WTC11 (cell line): ENCODE measurements around the gene CNIH3. TPM values are rescaled to one million over a fixed set of nuclear protein-coding genes. Genes with fewer than 3 reads are reported as not detected.

Experiments used
- ATAC-seq: fragments of 200-7000 bp; cut with Tn5 transposase; 2 replicates; pipeline ENCODE4 v1.10.0; 2021; ENCODE audit warnings: mild to moderate bottlenecking, moderate library complexity
- CTCF ChIA-PET: fragments of 300-600 bp; sonication (Branson Sonifier 250); formaldehyde crosslinking; loops from one replicate; lab custom pipeline; 2021; ENCODE audit warnings: antibody characterized with exemption; lab: Charles Lee
- POLR2A ChIA-PET: fragments of 350-600 bp; sonication (Branson Sonifier 250); formaldehyde crosslinking; loops from one replicate; lab custom pipeline; 2021; ENCODE audit warnings: antibody characterized with exemption; lab: Charles Lee
- DNase-seq: peaks from one replicate; pipeline ENCODE4 v3.0.0; 2021; ENCODE audit warnings: low spot score
- H3K27ac Mint-ChIP-seq: 2 replicates; pipeline ENCODE4 v1.8.0; 2021; ENCODE audit warnings: mixed read lengths
- H3K27me3 Mint-ChIP-seq: 2 replicates; pipeline ENCODE4 v1.8.0; 2021; ENCODE audit warnings: low read depth, mild to moderate bottlenecking, moderate library complexity, mixed read lengths
- H3K36me3 Mint-ChIP-seq: 2 replicates; pipeline ENCODE4 v1.8.0; 2021; ENCODE audit warnings: mixed read lengths
- H3K4me1 Mint-ChIP-seq: 2 replicates; pipeline ENCODE4 v1.8.0; 2022; ENCODE audit warnings: mixed read lengths
- H3K4me3 Mint-ChIP-seq: 2 replicates; pipeline ENCODE4 v1.8.0; 2021; ENCODE audit warnings: mild to moderate bottlenecking, moderate library complexity, mixed read lengths
- H3K9me3 Mint-ChIP-seq: 2 replicates; pipeline ENCODE4 v1.8.0; 2021; ENCODE audit warnings: mixed read lengths
- ATF1 ChIP-seq: sonication (generic); formaldehyde crosslinking; IDR thresholded peaks from 2 replicates; pipeline ENCODE4 v1.8.1; 2023; ENCODE audit warnings: mild to moderate bottlenecking, moderate library complexity, missing genetic modification reagents
- CBFB ChIP-seq: sonication (generic); formaldehyde crosslinking; IDR thresholded peaks from 2 replicates; pipeline ENCODE4 v1.8.1; 2022; ENCODE audit warnings: mild to moderate bottlenecking, low read depth, missing genetic modification reagents
- CREB1 ChIP-seq: sonication (generic); formaldehyde crosslinking; IDR thresholded peaks from 2 replicates; pipeline ENCODE4 v1.8.0; 2023; ENCODE audit warnings: mild to moderate bottlenecking, missing genetic modification reagents
- ETV6 ChIP-seq: sonication (generic); formaldehyde crosslinking; IDR thresholded peaks from 2 replicates; pipeline ENCODE4 v1.8.1; 2022; ENCODE audit warnings: mild to moderate bottlenecking, missing genetic modification reagents
- FOXP1 ChIP-seq: sonication (generic); formaldehyde crosslinking; IDR thresholded peaks from 2 replicates; pipeline ENCODE4 v1.8.0; 2022; ENCODE audit warnings: missing genetic modification reagents, mild to moderate bottlenecking, moderate library complexity, borderline replicate concordance
- GTF2I ChIP-seq: fragments of 250-450 bp; sonication (Bioruptor Pico); conservative IDR thresholded peaks from 2 replicates; pipeline ENCODE4 v1.4.0; 2021; ENCODE audit warnings: mild to moderate bottlenecking
- JAZF1 ChIP-seq: fragments of 250-450 bp; sonication (Bioruptor Pico); IDR thresholded peaks from 2 replicates; pipeline ENCODE4 v1.9.0; 2021; ENCODE audit warnings: moderate library complexity, mild to moderate bottlenecking, inconsistent platforms
- MYBL2 ChIP-seq: sonication (generic); formaldehyde crosslinking; IDR thresholded peaks from 2 replicates; pipeline ENCODE4 v1.8.1; 2023; ENCODE audit warnings: mild to moderate bottlenecking, moderate library complexity, missing genetic modification reagents
- NFE2L1 ChIP-seq: sonication (generic); formaldehyde crosslinking; IDR thresholded peaks from 2 replicates; pipeline ENCODE4 v1.8.1; 2023; ENCODE audit warnings: missing genetic modification reagents
- RELA ChIP-seq: sonication (generic); formaldehyde crosslinking; IDR thresholded peaks from 2 replicates; pipeline ENCODE4 v1.8.1; 2022; ENCODE audit warnings: missing genetic modification reagents, mild to moderate bottlenecking, borderline replicate concordance
- SOX15 ChIP-seq: fragments of 250-450 bp; sonication (Bioruptor Pico); IDR thresholded peaks from 2 replicates; pipeline ENCODE4 v1.9.0; 2021; ENCODE audit warnings: mild to moderate bottlenecking
- SP1 ChIP-seq: sonication (generic); formaldehyde crosslinking; conservative IDR thresholded peaks from 2 replicates; pipeline ENCODE4 v1.8.1; 2022; ENCODE audit warnings: missing genetic modification reagents
- TEAD4 ChIP-seq: sonication (generic); formaldehyde crosslinking; IDR thresholded peaks from 2 replicates; pipeline ENCODE4 v1.8.0; 2022; ENCODE audit warnings: mild to moderate bottlenecking, missing genetic modification reagents
- ZBTB21 ChIP-seq: sonication (generic); formaldehyde crosslinking; IDR thresholded peaks from 2 replicates; pipeline ENCODE4 v1.8.1; 2023; ENCODE audit warnings: mild to moderate bottlenecking, missing genetic modification reagents, borderline replicate concordance
- ZNF396 ChIP-seq: fragments of 250-450 bp; sonication (Bioruptor Pico); IDR thresholded peaks from 2 replicates; pipeline ENCODE4 v1.8.0; 2021; ENCODE audit warnings: mild to moderate bottlenecking, moderate library complexity, borderline replicate concordance
- ZNF423 ChIP-seq: fragments of 250-450 bp; sonication (Bioruptor Pico); IDR thresholded peaks from 2 replicates; pipeline ENCODE4 v2.1.2; 2022; ENCODE audit warnings: mild to moderate bottlenecking, moderate library complexity
- ZNF671 ChIP-seq: fragments of 250-450 bp; sonication (Bioruptor Pico); IDR thresholded peaks from 2 replicates; pipeline ENCODE4 v1.8.0; 2021; ENCODE audit warnings: mild to moderate bottlenecking
- total RNA-seq: library from RNA; stranded (reverse); gene quantifications from 3 replicates; pipeline ENCODE4 v1.2.3, GENCODE V29; 2021
- TF ChIP-seq, protein P1 (sequence below): sonication (generic); formaldehyde crosslinking; conservative IDR thresholded peaks from 2 replicates; pipeline ENCODE4 v1.8.1; 2022; ENCODE audit warnings: mild to moderate bottlenecking, missing genetic modification reagents
- TF ChIP-seq, protein P2 (sequence below): sonication (generic); formaldehyde crosslinking; IDR thresholded peaks from 2 replicates; pipeline ENCODE4 v1.8.0; 2022; ENCODE audit warnings: missing genetic modification reagents
- TF ChIP-seq, protein P3 (sequence below): sonication (generic); formaldehyde crosslinking; IDR thresholded peaks from 2 replicates; pipeline ENCODE4 v1.8.1; 2022; ENCODE audit warnings: mild to moderate bottlenecking, missing genetic modification reagents, moderate library complexity, borderline replicate concordance
- TF ChIP-seq, protein P4 (sequence below): sonication (generic); formaldehyde crosslinking; IDR thresholded peaks from 2 replicates; pipeline ENCODE4 v1.8.1; 2023; ENCODE audit warnings: mild to moderate bottlenecking, missing genetic modification reagents, moderate library complexity
- TF ChIP-seq, protein P5 (sequence below): fragments of 250-450 bp; sonication (Bioruptor Pico); IDR thresholded peaks from 2 replicates; pipeline ENCODE4 v1.8.0; 2021; ENCODE audit warnings: mild to moderate bottlenecking
- TF ChIP-seq, protein P6 (sequence below): sonication (generic); formaldehyde crosslinking; IDR thresholded peaks from 2 replicates; pipeline ENCODE4 v1.8.0; 2023; ENCODE audit warnings: missing genetic modification reagents, mild to moderate bottlenecking, borderline replicate concordance

CNIH3 gene
- total RNA-seq, 1 experiment from 2014 or later = 8.1 TPM

DNA sequence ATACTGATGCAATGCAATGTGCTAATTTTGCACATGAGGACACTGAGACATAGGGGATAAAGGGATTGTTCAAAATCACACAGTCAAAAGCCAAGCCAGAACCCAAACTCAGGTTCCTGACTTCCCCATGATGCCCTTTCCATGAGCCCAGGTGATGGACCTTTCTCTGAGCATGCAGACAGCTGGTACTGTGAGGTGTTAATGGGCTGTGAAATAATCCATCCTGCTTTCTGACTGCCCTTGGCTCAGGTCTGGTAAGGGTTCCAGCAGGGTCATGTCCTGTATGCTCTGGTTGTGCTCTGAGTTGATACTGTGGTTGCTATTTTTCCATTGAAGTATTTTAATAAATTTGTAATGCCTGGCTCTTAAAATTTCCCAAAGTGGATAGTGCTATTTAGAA lies 50.0 kb downstream of the CNIH3 start:
- no peak for ATAC-seq
- DNase-seq = no peak
- TF ChIP-seq RELA = no peak
- no peak for TF ChIP-seq FOXP1
- no peak for TF ChIP-seq SP1 (CRISPR knock-in tag)
- no peak for TF ChIP-seq TEAD4
- TF ChIP-seq ZBTB21 (CRISPR knock-in tag) = no peak
- TF ChIP-seq GTF2I = no peak
- H3K36me3 Mint-ChIP-seq = peaks cover 3% of the 10 kb centered on the region; the same call in 1 of the 2 replicates
- H3K9me3 Mint-ChIP-seq = peaks cover 5% of the 10 kb centered on the region
- H3K27ac Mint-ChIP-seq = no peak overlapping the region
- ChIA-PET CTCF (no interaction called here), POLR2A (no interaction called here)
- H3K4me3 Mint-ChIP-seq = no peak overlapping the region
- no peaks in the 10 kb centered on the region for H3K27me3 Mint-ChIP-seq
- H3K4me1 Mint-ChIP-seq = no peaks in the 10 kb centered on the region

DNA sequence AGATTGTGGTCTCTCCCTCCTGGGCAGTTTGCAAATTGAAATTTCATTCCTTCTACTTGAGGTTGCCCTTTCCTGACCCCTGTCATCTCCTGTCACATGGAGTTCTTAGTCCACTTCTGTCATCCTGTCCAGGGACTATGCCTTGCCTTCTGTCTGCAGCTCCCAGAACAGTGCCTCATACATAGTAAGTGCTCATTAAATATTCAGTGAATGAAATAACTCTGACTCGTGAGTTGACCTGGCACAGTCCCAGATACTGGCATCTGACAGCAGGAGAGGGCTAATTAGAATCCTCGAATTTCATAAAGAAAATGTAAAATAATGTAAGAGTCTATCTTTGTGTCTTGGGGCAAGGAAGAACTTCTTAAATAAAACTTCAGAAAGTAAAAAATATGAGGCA lies 50.8 kb downstream of the CNIH3 start:
- no peak overlapping the region for H3K4me3 Mint-ChIP-seq
- H3K36me3 Mint-ChIP-seq = peaks cover 3% of the 10 kb centered on the region; the same call in 1 of the 2 replicates
- no peaks in the 10 kb centered on the region for H3K27me3 Mint-ChIP-seq
- no peak for DNase-seq
- peaks cover 5% of the 10 kb centered on the region for H3K9me3 Mint-ChIP-seq
- TF ChIP-seq, protein P1, sequence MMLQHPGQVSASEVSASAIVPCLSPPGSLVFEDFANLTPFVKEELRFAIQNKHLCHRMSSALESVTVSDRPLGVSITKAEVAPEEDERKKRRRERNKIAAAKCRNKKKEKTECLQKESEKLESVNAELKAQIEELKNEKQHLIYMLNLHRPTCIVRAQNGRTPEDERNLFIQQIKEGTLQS = no peak
- no peak for TF ChIP-seq ZBTB21 (CRISPR knock-in tag)
- no peak for ATAC-seq
- ChIA-PET POLR2A (no interaction called here), CTCF (no interaction called here)
- no peak overlapping the region for H3K27ac Mint-ChIP-seq
- H3K4me1 Mint-ChIP-seq = no peaks in the 10 kb centered on the region

DNA sequence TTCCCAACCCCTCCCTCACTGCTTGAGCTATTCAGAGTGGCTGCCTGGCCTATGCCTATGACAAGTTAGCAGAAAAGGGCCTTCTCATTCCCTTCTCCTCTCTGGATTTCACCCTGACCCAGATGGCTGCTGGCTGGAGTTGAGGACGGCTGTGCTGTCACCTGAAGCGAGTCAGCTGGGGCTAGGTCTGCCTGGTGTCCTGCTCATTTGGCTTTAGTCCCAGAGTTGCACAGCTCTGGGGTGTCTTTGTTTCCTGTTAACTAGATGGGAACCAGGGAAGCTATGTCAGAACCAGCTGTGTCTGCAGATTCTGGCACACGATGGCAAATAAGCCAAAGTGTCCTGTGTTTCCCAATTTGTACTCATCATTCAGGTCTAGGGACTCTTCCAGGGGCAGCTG lies 52.9 kb downstream of the CNIH3 start:
- DNase-seq = no peak
- Mint-ChIP-seq H3K4me3 (no peak overlapping the region), H3K36me3 (peaks cover 3% of the 10 kb centered on the region; the same call in 1 of the 2 replicates), H3K9me3 (peaks cover 5% of the 10 kb centered on the region), H3K27ac (no peak overlapping the region), H3K27me3 (no peaks in the 10 kb centered on the region), H3K4me1 (peaks cover 6% of the 10 kb centered on the region)
- ChIA-PET CTCF (interaction anchor here (1.1 kb wide), 1 partner anchor 24 kb away, joined by 3 read pairs; no protein-coding TSS in a partner anchor), POLR2A (no interaction called here)
- no peak for ATAC-seq
- TF ChIP-seq ZNF396 (CRISPR knock-in tag) = no peak
- no peak for TF ChIP-seq ZNF671 (CRISPR knock-in tag)
- TF ChIP-seq, protein P2, sequence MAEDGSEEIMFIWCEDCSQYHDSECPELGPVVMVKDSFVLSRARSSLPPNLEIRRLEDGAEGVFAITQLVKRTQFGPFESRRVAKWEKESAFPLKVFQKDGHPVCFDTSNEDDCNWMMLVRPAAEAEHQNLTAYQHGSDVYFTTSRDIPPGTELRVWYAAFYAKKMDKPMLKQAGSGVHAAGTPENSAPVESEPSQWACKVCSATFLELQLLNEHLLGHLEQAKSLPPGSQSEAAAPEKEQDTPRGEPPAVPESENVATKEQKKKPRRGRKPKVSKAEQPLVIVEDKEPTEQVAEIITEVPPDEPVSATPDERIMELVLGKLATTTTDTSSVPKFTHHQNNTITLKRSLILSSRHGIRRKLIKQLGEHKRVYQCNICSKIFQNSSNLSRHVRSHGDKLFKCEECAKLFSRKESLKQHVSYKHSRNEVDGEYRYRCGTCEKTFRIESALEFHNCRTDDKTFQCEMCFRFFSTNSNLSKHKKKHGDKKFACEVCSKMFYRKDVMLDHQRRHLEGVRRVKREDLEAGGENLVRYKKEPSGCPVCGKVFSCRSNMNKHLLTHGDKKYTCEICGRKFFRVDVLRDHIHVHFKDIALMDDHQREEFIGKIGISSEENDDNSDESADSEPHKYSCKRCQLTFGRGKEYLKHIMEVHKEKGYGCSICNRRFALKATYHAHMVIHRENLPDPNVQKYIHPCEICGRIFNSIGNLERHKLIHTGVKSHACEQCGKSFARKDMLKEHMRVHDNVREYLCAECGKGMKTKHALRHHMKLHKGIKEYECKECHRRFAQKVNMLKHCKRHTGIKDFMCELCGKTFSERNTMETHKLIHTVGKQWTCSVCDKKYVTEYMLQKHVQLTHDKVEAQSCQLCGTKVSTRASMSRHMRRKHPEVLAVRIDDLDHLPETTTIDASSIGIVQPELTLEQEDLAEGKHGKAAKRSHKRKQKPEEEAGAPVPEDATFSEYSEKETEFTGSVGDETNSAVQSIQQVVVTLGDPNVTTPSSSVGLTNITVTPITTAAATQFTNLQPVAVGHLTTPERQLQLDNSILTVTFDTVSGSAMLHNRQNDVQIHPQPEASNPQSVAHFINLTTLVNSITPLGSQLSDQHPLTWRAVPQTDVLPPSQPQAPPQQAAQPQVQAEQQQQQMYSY (CRISPR knock-in tag) = no peak
- TF ChIP-seq, protein P3, sequence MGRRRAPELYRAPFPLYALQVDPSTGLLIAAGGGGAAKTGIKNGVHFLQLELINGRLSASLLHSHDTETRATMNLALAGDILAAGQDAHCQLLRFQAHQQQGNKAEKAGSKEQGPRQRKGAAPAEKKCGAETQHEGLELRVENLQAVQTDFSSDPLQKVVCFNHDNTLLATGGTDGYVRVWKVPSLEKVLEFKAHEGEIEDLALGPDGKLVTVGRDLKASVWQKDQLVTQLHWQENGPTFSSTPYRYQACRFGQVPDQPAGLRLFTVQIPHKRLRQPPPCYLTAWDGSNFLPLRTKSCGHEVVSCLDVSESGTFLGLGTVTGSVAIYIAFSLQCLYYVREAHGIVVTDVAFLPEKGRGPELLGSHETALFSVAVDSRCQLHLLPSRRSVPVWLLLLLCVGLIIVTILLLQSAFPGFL (CRISPR knock-in tag) = no peak
- TF ChIP-seq, protein P4, sequence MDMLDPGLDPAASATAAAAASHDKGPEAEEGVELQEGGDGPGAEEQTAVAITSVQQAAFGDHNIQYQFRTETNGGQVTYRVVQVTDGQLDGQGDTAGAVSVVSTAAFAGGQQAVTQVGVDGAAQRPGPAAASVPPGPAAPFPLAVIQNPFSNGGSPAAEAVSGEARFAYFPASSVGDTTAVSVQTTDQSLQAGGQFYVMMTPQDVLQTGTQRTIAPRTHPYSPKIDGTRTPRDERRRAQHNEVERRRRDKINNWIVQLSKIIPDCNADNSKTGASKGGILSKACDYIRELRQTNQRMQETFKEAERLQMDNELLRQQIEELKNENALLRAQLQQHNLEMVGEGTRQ (CRISPR knock-in tag) = no peak
- TF ChIP-seq, protein P5, sequence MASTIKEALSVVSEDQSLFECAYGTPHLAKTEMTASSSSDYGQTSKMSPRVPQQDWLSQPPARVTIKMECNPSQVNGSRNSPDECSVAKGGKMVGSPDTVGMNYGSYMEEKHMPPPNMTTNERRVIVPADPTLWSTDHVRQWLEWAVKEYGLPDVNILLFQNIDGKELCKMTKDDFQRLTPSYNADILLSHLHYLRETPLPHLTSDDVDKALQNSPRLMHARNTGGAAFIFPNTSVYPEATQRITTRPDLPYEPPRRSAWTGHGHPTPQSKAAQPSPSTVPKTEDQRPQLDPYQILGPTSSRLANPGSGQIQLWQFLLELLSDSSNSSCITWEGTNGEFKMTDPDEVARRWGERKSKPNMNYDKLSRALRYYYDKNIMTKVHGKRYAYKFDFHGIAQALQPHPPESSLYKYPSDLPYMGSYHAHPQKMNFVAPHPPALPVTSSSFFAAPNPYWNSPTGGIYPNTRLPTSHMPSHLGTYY (CRISPR knock-in tag) = no peak
- TF ChIP-seq JAZF1 (CRISPR knock-in tag) = no peak
- TF ChIP-seq SP1 (CRISPR knock-in tag) = no peak
- no peak for TF ChIP-seq NFE2L1 (CRISPR knock-in tag)
- TF ChIP-seq ETV6 (CRISPR knock-in tag) = no peak
- TF ChIP-seq CREB1 (CRISPR knock-in tag) = no peak
- TF ChIP-seq ATF1 (CRISPR knock-in tag) = no peak
- TF ChIP-seq SOX15 (CRISPR knock-in tag) = no peak
- TF ChIP-seq GTF2I = no peak
- TF ChIP-seq, protein P6, sequence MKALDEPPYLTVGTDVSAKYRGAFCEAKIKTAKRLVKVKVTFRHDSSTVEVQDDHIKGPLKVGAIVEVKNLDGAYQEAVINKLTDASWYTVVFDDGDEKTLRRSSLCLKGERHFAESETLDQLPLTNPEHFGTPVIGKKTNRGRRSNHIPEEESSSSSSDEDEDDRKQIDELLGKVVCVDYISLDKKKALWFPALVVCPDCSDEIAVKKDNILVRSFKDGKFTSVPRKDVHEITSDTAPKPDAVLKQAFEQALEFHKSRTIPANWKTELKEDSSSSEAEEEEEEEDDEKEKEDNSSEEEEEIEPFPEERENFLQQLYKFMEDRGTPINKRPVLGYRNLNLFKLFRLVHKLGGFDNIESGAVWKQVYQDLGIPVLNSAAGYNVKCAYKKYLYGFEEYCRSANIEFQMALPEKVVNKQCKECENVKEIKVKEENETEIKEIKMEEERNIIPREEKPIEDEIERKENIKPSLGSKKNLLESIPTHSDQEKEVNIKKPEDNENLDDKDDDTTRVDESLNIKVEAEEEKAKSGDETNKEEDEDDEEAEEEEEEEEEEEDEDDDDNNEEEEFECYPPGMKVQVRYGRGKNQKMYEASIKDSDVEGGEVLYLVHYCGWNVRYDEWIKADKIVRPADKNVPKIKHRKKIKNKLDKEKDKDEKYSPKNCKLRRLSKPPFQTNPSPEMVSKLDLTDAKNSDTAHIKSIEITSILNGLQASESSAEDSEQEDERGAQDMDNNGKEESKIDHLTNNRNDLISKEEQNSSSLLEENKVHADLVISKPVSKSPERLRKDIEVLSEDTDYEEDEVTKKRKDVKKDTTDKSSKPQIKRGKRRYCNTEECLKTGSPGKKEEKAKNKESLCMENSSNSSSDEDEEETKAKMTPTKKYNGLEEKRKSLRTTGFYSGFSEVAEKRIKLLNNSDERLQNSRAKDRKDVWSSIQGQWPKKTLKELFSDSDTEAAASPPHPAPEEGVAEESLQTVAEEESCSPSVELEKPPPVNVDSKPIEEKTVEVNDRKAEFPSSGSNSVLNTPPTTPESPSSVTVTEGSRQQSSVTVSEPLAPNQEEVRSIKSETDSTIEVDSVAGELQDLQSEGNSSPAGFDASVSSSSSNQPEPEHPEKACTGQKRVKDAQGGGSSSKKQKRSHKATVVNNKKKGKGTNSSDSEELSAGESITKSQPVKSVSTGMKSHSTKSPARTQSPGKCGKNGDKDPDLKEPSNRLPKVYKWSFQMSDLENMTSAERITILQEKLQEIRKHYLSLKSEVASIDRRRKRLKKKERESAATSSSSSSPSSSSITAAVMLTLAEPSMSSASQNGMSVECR (CRISPR knock-in tag) = no peak
- no peak for TF ChIP-seq ZNF423
- TF ChIP-seq MYBL2 (CRISPR knock-in tag) = no peak
- no peak for TF ChIP-seq CBFB (CRISPR knock-in tag)
